Measurements from ENCODE around the gene CLTRN. TPM values are rescaled to one million over a fixed set of nuclear protein-coding genes. Genes with fewer than 3 reads are reported as not detected.

CLTRN gene
- total RNA-seq, 2 donors from 2014 or later = 0.85 TPM; not detected in 1

- no peak overlapping the region for H3K27ac Mint-ChIP-seq
- H3K36me3 Mint-ChIP-seq (ENCODE audit: low read depth) = no peaks in the 10 kb centered on the region
- no peak overlapping the region for H3K4me3 Mint-ChIP-seq
- H3K9me3 Mint-ChIP-seq = no peaks in the 10 kb centered on the region
- H3K27me3 Mint-ChIP-seq = no peaks in the 10 kb centered on the region
- ATAC-seq (replicated peaks) = no peak
- no peaks in the 10 kb centered on the region for H3K4me1 Mint-ChIP-seq
These were observed 41.6 kb downstream of the CLTRN start for GRCh38 chrX:15623054-15623453.

- Mint-ChIP-seq H3K4me3 (no peak overlapping the region), H3K27me3 (no peaks in the 10 kb centered on the region), H3K9me3 (no peaks in the 10 kb centered on the region), H3K36me3 (ENCODE audit: low read depth) (no peaks in the 10 kb centered on the region), H3K4me1 (no peaks in the 10 kb centered on the region), H3K27ac (no peak overlapping the region)
- no peak for ATAC-seq (replicated peaks)
These were observed 45.4 kb downstream of the CLTRN start for GRCh38 chrX:15619053-15619755.

DNA sequence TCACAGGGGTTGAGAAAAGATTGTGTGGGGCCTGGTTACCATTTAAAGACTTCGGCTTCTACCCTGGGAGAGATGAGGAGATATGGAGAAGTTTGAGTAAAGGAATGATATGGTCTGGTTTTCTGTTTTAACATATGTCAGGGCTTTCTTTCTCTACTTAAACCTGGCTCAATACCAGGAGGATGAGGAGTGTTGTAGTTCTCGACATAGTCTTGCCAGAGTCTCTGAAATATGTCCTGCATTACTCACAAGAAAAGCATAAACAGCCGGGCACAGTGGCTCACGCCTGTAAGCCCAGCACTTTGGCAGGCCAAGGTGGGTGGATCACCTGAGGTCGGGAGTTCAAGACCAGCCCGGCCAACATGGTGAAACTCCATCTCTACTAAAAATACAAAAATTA lies 47.5 kb downstream of the CLTRN start:
- no peak overlapping the region for H3K27ac Mint-ChIP-seq
- no peaks in the 10 kb centered on the region for H3K4me1 Mint-ChIP-seq
- H3K4me3 Mint-ChIP-seq = no peak overlapping the region
- H3K9me3 Mint-ChIP-seq = no peaks in the 10 kb centered on the region
- H3K36me3 Mint-ChIP-seq (ENCODE audit: low read depth) = no peaks in the 10 kb centered on the region
- H3K27me3 Mint-ChIP-seq = no peaks in the 10 kb centered on the region
- ATAC-seq (replicated peaks) = no peak

- Mint-ChIP-seq H3K27ac (no peak overlapping the region), H3K27me3 (no peaks in the 10 kb centered on the region), H3K4me3 (no peak overlapping the region), H3K36me3 (ENCODE audit: low read depth) (no peaks in the 10 kb centered on the region), H3K9me3 (no peaks in the 10 kb centered on the region), H3K4me1 (no peaks in the 10 kb centered on the region)
- no peak for ATAC-seq (replicated peaks)
These were observed 48.1 kb downstream of the CLTRN start for GRCh38 chrX:15616531-15616930.

DNA sequence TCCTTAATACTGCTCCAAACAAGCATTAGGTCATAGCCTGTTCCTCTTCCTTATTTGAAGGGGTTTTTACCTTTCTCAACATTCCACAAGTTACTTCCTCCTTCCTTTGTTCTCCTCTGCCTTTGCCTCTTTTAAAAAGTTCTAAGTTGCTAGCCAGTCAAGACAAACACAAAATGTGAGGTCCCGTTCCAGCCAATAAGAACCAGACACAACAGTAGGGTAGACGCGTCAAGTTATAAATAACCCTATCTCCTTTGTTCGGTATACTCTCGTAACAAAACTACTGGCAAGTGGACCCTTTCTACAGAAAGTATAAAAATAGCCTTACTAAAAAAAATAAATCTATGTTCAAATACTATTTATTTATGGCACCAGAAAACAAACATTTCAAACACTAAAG lies 57.5 kb downstream of the CLTRN start:
- H3K27me3 Mint-ChIP-seq = peaks cover 6% of the 10 kb centered on the region
- H3K4me3 Mint-ChIP-seq = no peak overlapping the region
- no peaks in the 10 kb centered on the region for H3K36me3 Mint-ChIP-seq (ENCODE audit: low read depth)

DNA sequence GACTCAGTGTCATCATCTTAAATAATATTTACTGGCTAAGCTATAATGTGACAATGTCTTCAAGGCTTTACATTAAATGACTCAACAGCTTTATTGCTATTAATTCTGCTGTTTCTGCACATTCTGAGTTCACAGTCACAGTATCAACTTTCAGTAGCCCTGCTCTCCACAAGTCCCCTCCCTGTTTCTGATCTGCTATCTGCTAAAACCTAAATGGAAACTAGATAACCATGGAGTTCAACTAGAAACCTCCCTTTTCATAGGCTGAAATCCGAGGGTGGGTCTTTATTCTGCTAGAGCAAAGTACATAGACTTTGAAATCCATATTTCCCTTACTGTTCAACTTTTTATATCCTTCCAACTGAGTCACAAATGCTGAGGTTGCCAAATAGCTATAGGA lies 58.5 kb downstream of the CLTRN start:
- H3K9me3 Mint-ChIP-seq = no peaks in the 10 kb centered on the region
- ATAC-seq (replicated peaks) = no peak
- H3K4me1 Mint-ChIP-seq = no peaks in the 10 kb centered on the region
- H3K27ac Mint-ChIP-seq = no peak overlapping the region
- no peak overlapping the region for H3K4me3 Mint-ChIP-seq
- peaks cover 10% of the 10 kb centered on the region for H3K27me3 Mint-ChIP-seq
- no peaks in the 10 kb centered on the region for H3K36me3 Mint-ChIP-seq (ENCODE audit: low read depth)

More for the DNA sequence above, 57.5 kb downstream of the CLTRN start:
- no peak for ATAC-seq (replicated peaks)
- Mint-ChIP-seq H3K4me1 (no peaks in the 10 kb centered on the region), H3K9me3 (no peaks in the 10 kb centered on the region), H3K27ac (no peak overlapping the region)

- Mint-ChIP-seq H3K27ac (no peak overlapping the region), H3K27me3 (peaks cover 10% of the 10 kb centered on the region), H3K36me3 (ENCODE audit: low read depth) (no peaks in the 10 kb centered on the region), H3K9me3 (no peaks in the 10 kb centered on the region), H3K4me3 (no peak overlapping the region), H3K4me1 (no peaks in the 10 kb centered on the region)
- no peak for ATAC-seq (replicated peaks)
These were observed 59.4 kb downstream of the CLTRN start for GRCh38 chrX:15605226-15605625.

DNA sequence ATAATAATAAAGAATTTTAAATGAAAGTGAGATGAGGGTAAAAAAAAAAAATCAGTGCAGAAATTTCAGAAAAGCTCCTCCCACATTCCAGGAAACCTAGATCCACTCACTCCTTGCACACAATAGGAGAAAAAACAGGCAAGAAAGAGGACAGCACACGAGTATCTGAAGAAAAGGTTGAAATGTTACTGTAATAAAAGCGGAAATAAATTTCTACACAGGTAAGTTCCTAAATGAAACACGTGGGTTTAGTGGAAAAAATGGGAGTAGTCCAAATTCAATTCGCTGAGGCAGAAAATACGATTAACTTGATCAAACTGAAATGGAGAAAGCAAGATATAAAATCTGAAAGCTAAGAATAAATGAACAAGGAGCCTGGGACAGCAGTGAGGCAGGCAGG lies 61.8 kb downstream of the CLTRN start:
- H3K36me3 Mint-ChIP-seq (ENCODE audit: low read depth) = no peaks in the 10 kb centered on the region
- no peaks in the 10 kb centered on the region for H3K4me1 Mint-ChIP-seq
- H3K4me3 Mint-ChIP-seq = no peak overlapping the region
- no peaks in the 10 kb centered on the region for H3K9me3 Mint-ChIP-seq
- H3K27me3 Mint-ChIP-seq = peaks cover 10% of the 10 kb centered on the region
- no peak for ATAC-seq (replicated peaks)
- H3K27ac Mint-ChIP-seq = no peak overlapping the region

GRCh38 chrX:15601932-15602331 lies 62.7 kb downstream of the CLTRN start:
- Mint-ChIP-seq H3K27ac (no peak overlapping the region), H3K4me3 (no peak overlapping the region), H3K9me3 (no peaks in the 10 kb centered on the region), H3K27me3 (peaks cover 10% of the 10 kb centered on the region), H3K36me3 (ENCODE audit: low read depth) (no peaks in the 10 kb centered on the region), H3K4me1 (no peaks in the 10 kb centered on the region)
- ATAC-seq (replicated peaks) = no peak

DNA sequence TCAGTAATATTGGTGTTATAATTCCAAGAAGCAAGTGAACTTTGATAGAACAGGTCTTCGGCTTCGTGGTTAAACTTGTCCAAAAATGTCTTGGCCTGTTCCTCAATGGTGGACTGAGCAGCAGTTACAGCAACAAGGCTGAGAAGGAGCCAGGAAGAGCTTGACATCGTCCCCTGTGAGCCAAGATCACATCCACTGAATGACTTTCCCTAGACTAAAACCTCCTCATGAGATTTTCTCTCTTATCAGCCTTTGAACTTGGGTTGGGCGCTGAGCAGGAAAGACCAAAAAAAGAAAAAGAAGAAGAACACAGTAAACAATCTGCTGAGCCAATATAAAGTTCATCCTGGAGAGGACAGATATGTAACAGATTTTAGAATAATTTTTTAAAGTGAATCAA lies 63.9 kb downstream of the CLTRN start, which contains the start of gene ACE2:
Gene ACE2 (minus strand): TSS at position 216 of the 400 bp plus-strand sequence. CDS start 49 bp downstream, at position 167.
- peaks cover 8% of the 10 kb centered on the region for H3K27me3 Mint-ChIP-seq
- no peaks in the 10 kb centered on the region for H3K9me3 Mint-ChIP-seq
- no peak within 1 kb of the TSS for H3K4me3 Mint-ChIP-seq
- no peak for ATAC-seq (replicated peaks)
- H3K4me1 Mint-ChIP-seq = no peaks in the 10 kb centered on the region
- no peaks in the 10 kb centered on the region for H3K36me3 Mint-ChIP-seq (ENCODE audit: low read depth)
- H3K27ac Mint-ChIP-seq = no peak within 1 kb of the TSS

GRCh38 chrX:15600049-15600448 lies 64.6 kb downstream of the CLTRN start:
- Mint-ChIP-seq H3K27me3 (peaks cover 8% of the 10 kb centered on the region), H3K9me3 (no peaks in the 10 kb centered on the region), H3K36me3 (ENCODE audit: low read depth) (no peaks in the 10 kb centered on the region), H3K27ac (no peak overlapping the region), H3K4me1 (no peaks in the 10 kb centered on the region), H3K4me3 (no peak overlapping the region)
- no peak for ATAC-seq (replicated peaks)

GRCh38 chrX:15599461-15599860 lies 65.1 kb downstream of the CLTRN start:
- H3K27me3 Mint-ChIP-seq = peaks cover 8% of the 10 kb centered on the region
- no peak overlapping the region for H3K27ac Mint-ChIP-seq
- H3K4me3 Mint-ChIP-seq = no peak overlapping the region
- H3K36me3 Mint-ChIP-seq (ENCODE audit: low read depth) = no peaks in the 10 kb centered on the region
- ATAC-seq (replicated peaks) = no peak
- no peaks in the 10 kb centered on the region for H3K9me3 Mint-ChIP-seq
- no peaks in the 10 kb centered on the region for H3K4me1 Mint-ChIP-seq

- Mint-ChIP-seq H3K27ac (no peak overlapping the region), H3K27me3 (peaks cover 4% of the 10 kb centered on the region), H3K9me3 (no peaks in the 10 kb centered on the region), H3K4me1 (no peaks in the 10 kb centered on the region), H3K36me3 (ENCODE audit: low read depth) (no peaks in the 10 kb centered on the region), H3K4me3 (no peak overlapping the region)
- ATAC-seq (replicated peaks) = no peak
These were observed 66.6 kb downstream of the CLTRN start for GRCh38 chrX:15598026-15598425.

DNA sequence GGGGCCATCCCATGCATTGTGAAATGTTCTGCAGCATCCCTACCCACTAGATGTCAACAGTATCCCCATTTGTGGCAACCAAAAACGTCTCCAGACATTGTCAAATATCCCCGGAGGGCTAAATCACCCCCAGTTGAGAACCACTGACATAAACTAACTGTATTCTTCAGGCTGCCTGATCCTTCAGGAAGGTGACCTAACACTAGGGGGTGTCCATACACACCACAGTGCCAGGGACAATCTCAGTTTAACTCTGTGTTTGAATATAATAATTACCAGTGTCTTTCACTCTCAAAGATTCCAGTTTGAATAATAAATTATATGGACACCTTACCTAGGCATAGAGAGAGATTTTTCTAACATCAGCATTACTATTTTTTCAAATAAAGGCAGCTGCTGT lies 70.2 kb downstream of the CLTRN start:
- H3K4me3 Mint-ChIP-seq = no peak overlapping the region
- H3K27me3 Mint-ChIP-seq = peaks cover 12% of the 10 kb centered on the region
- H3K4me1 Mint-ChIP-seq = no peaks in the 10 kb centered on the region
- H3K9me3 Mint-ChIP-seq = no peaks in the 10 kb centered on the region
- no peak overlapping the region for H3K27ac Mint-ChIP-seq
- no peak for ATAC-seq (replicated peaks)
- H3K36me3 Mint-ChIP-seq (ENCODE audit: low read depth) = no peaks in the 10 kb centered on the region

DNA sequence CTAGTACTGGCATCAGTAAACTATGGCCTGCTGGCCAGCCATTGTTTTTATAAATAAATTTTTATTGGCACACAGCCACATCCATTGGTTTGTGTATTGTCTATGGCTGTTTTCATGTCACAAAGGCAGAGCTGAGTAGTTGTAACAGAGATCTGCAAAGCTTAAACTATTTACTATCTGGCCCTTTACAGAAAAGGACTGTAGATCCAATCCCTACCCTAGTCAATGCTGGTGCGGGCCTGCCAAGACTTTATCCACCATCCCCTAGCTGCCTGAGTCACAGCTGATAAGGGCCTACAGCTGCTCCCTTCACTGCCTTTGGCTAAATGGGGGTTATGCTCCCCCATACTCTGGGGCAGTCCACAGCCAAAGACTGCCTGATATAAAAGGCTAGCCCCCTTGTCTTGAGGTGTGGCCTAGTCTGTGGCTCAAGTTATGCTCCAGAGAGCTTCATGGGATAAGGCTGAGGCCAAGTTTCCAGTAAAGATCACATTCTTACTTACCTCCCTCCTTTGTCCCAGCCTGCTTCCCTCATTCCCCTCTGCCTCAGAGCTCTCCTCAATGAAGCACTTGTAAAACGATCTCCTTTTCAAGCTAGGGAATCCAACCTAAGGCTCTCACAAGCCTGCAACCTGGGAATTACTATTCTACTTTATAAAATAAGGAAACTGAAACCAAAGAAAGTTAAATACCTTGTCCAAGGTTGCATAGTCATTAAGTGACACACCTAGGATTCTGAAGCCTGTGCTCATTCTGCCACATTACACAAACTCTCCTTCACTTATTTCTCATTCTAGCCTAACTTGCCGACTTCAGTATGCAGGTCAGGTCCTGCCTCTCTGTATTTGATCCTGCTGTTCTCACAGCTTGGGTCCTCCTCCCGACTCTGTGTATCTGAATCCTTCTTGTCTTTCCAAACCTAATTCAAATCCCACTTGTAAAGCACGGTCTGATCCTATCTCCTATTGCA lies 84.5 kb downstream of the CLTRN start:
- no peaks in the 10 kb centered on the region for H3K4me1 Mint-ChIP-seq
- no peaks in the 10 kb centered on the region for H3K9me3 Mint-ChIP-seq
- H3K36me3 Mint-ChIP-seq (ENCODE audit: low read depth) = no peaks in the 10 kb centered on the region
- no peak overlapping the region for H3K4me3 Mint-ChIP-seq
- no peak overlapping the region for H3K27ac Mint-ChIP-seq
- H3K27me3 Mint-ChIP-seq = peaks cover 8% of the 10 kb centered on the region
- no peak for ATAC-seq (replicated peaks)

Data from activated T-helper 17 cell treated with anti-CD3 and anti-CD28 coated beads, Interleukin-2, amount 50 U/mL, for 72 hours (primary cell).